Upper lobe of right lung (tissue), 1 donor: ENCODE results near the gene NXNL1. TPM values are rescaled to one million over a fixed set of nuclear protein-coding genes. Genes with fewer than 3 reads are reported as not detected.
"Not testable (repeated sequence)": the region's sequence is repeated elsewhere in the genome, so short reads cannot be mapped to it uniquely, and the experiment has no call there.

ENCODE experiments used
- ATAC-seq: fragments of 200-7000 bp; cut with Tn5 transposase; one replicate; pipeline ENCODE4 v1.9.1; 2020; ENCODE audit warnings: mild to moderate bottlenecking, moderate library complexity
- DNase-seq: peaks from one replicate; pipeline ENCODE4 v3.0.0-alpha.2; 2020
- H3K27ac ChIP-seq: fragments of 200-600 bp; one replicate; pipeline ENCODE4 v1.8.0; 2022
- H3K27me3 ChIP-seq: fragments of 200-600 bp; one replicate; pipeline ENCODE4 v1.8.0; 2022; ENCODE audit warnings: mild to moderate bottlenecking
- H3K36me3 ChIP-seq: fragments of 200-600 bp; one replicate; pipeline ENCODE4 v1.8.0; 2022
- H3K4me1 ChIP-seq: fragments of 200-600 bp; one replicate; pipeline ENCODE4 v1.8.0; 2022
- H3K4me3 ChIP-seq: fragments of 200-600 bp; one replicate; pipeline ENCODE4 v1.8.0; 2022; ENCODE audit warnings: mild to moderate bottlenecking
- H3K9me3 ChIP-seq: fragments of 200-600 bp; one replicate; pipeline ENCODE4 v1.8.0; 2022
- intact Hi-C: fragments of 100-400 bp; cut with DNase I; formaldehyde crosslinking; loops from one replicate; pipeline ENCODE4 v1.11.0; 2022
- total RNA-seq: library from RNA; stranded (reverse); fragmentation: NEBNext Ultra II Directional; extraction: Animal tissue kit (Norgen Biotek cat#: 25700); gene quantifications from one replicate; pipeline ENCODE4 v1.2.1, GENCODE V29; 2021
- TF ChIP-seq, protein P1 (sequence below): fragments of 200-600 bp; IDR thresholded peaks from one replicate; pipeline ENCODE4 v1.8.0; 2022; ENCODE audit warnings: antibody characterized with exemption
- donor health status: DM: no; HTN: yes; CAD: no; lungs with severe emphysema.

The NXNL1 gene
- total RNA-seq, 1 donor from 2014 or later: not detected

- Histone ChIP-seq H3K36me3 (no peaks in the 10 kb centered on the region), H3K27me3 (no peaks in the 10 kb centered on the region), H3K9me3 (no peaks in the 10 kb centered on the region), H3K4me3 (no peak overlapping the region), H3K4me1 (peaks cover 9% of the 10 kb centered on the region), H3K27ac (no peak overlapping the region)
- ATAC-seq (no peak), DNase-seq (no peak)
- intact Hi-C loops: no loop called here
- TF ChIP-seq, protein P1, sequence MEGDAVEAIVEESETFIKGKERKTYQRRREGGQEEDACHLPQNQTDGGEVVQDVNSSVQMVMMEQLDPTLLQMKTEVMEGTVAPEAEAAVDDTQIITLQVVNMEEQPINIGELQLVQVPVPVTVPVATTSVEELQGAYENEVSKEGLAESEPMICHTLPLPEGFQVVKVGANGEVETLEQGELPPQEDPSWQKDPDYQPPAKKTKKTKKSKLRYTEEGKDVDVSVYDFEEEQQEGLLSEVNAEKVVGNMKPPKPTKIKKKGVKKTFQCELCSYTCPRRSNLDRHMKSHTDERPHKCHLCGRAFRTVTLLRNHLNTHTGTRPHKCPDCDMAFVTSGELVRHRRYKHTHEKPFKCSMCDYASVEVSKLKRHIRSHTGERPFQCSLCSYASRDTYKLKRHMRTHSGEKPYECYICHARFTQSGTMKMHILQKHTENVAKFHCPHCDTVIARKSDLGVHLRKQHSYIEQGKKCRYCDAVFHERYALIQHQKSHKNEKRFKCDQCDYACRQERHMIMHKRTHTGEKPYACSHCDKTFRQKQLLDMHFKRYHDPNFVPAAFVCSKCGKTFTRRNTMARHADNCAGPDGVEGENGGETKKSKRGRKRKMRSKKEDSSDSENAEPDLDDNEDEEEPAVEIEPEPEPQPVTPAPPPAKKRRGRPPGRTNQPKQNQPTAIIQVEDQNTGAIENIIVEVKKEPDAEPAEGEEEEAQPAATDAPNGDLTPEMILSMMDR: no peak
Observed at GRCh38 chr19:17483605-17484002, 22.9 kb upstream of the NXNL1 start.

DNA sequence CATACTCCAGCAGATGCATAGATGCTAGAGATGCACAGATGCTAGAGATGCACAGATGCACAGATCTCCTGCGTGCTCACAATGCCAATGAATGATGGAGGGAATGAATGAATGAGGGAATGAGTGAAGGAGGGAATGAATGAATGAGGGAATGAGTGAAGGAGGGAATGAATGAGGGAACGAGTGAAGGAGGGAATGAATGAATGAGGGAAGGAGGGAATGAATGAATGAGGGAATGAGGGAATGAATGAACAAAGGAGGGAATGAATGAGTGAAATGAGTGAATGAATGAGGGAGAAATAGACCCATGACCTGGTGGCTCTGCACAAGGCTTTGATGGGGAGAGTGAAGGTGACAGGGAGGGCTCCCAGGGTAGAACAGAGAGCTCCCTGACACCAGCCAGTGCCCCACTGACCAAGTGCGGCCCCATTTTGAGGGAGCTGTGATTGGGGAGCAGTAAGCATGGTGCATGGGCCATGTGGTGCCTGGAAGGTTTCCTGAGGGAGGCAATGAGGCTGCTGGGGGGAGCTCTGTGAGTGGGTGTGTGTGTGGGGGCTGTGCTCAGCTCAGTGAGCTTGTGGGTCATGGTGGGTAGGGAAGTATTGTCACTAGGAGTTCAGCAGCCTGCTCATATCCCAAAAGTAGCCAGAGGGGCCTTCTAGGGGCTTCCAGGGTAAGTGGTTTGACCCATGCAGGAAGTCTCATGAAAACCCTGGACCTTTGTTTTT, 22.3 kb upstream of the NXNL1 start:
- Histone ChIP-seq H3K4me1 (peaks cover 4% of the 10 kb centered on the region), H3K36me3 (no peaks in the 10 kb centered on the region), H3K9me3 (no peaks in the 10 kb centered on the region), H3K27ac (no peak overlapping the region), H3K27me3 (no peaks in the 10 kb centered on the region), H3K4me3 (no peak overlapping the region)
- TF ChIP-seq, protein P1: no peak
- DNase-seq (no peak), ATAC-seq (no peak)
- intact Hi-C loops: no loop called here

DNA sequence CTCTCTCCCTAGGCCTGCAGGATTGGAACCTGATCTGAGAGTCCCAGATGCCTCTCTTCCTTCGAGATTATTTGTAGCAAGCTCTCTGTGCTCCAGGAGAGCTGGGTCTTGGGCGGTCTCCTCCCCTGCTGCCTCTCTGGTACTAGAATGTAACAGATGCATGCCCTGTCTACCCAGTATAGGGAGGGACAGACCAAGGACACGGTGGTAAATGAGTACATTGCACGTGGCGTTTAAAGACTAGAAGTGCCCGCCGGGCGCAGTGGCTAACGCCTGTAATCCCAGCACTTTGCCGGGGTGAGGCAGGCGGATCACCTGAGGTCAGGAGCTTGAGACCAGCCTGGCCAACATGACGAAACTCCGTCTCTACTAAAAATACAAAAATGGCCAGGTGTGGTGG, 21.3 kb upstream of the NXNL1 start:
- DNase-seq (no peak), ATAC-seq (no peak)
- H3K27me3 ChIP-seq: no peaks in the 10 kb centered on the region
- H3K9me3 ChIP-seq: no peaks in the 10 kb centered on the region
- intact Hi-C loops: no loop called here
- H3K4me3 ChIP-seq: no peak overlapping the region
- TF ChIP-seq, protein P1: no peak
- H3K27ac ChIP-seq: no peak overlapping the region
- no peaks in the 10 kb centered on the region for H3K36me3 ChIP-seq
- H3K4me1 ChIP-seq: no peaks in the 10 kb centered on the region

- H3K4me1 ChIP-seq: peaks cover 12% of the 10 kb centered on the region
- intact Hi-C loops: no loop called here
- no peaks in the 10 kb centered on the region for H3K36me3 ChIP-seq
- ATAC-seq (no peak), DNase-seq (no peak)
- TF ChIP-seq, protein P1: no peak
- no peak overlapping the region for H3K4me3 ChIP-seq
- H3K9me3 ChIP-seq: no peaks in the 10 kb centered on the region
- H3K27me3 ChIP-seq: no peaks in the 10 kb centered on the region
- no peak overlapping the region for H3K27ac ChIP-seq
Observed at GRCh38 chr19:17479325-17479791, 18.6 kb upstream of the NXNL1 start.

DNA sequence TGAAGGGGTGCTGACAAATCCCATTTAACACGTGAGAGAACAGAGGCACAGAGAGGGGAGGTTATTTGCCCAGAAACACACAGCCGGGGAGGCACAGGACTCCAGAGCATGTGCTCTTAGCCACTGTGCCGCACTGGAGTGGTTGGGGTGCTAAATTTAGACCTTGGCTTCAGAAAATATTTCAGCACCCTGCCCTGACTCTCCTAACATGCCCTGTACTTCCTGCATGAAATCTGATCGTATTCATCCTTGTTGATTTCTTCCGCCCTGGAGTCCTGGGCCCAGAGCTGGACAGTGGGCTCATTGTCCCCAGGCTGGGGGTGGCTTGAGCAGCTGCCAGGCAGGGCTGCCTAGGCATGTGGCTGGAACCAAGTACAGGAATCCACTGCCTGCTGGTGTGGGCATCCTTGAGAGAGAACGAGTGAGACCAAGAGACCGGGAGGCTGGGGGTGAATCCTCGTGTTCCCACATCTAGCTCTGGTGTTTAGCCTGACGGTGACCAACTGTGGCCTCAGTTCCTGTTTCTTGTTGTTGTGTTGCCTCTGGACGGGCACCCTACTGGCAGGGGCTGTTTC, 14.9 kb upstream of the NXNL1 start:
- Histone ChIP-seq H3K4me3 (no peak overlapping the region), H3K9me3 (no peaks in the 10 kb centered on the region), H3K27ac (peak overlapping the region; percentile 73), H3K4me1 (peaks cover 21% of the 10 kb centered on the region), H3K27me3 (no peaks in the 10 kb centered on the region), H3K36me3 (no peaks in the 10 kb centered on the region)
- intact Hi-C loops: no loop called here
- DNase-seq (no peak), ATAC-seq (peak; percentile 77)
- TF ChIP-seq, protein P1: no peak

DNA sequence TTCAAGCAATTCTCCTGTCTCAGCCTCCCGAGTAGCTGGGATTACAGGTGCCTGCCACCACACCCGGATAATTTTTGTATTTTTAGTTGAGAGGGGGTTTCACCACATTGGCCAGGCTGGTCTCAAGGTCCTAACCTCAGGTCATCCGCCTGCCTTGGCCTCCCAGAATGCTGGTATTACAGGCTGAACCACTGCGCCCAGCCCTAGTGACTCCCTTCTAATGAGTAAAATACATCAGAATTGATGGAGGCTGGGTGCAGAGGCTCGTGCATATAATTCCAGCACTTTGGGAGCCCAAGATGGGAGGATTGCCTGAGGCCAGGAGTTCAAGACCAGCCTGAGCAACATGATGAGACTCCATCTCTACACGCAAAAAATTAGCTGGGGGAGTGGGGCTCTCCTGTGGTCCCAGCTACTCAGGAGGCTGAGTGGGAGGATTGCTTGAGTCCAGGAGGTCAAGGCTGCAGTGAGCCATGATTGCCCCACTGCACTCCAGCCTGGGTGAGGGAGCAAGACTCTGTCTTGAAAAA, 14.3 kb upstream of the NXNL1 start:
- intact Hi-C loops, H3K4me3 ChIP-seq, H3K36me3 ChIP-seq, ATAC-seq, H3K9me3 ChIP-seq, DNase-seq, H3K27me3 ChIP-seq: not testable (repeated sequence)
- peaks cover 21% of the 10 kb centered on the region for H3K4me1 ChIP-seq
- peak overlapping the region; percentile 73 for H3K27ac ChIP-seq
